ENCODE data around the gene CENPU. TPM values are rescaled to one million over a fixed set of nuclear protein-coding genes. Genes with fewer than 3 reads are reported as not detected.

The CENPU gene
- polyA plus RNA-seq, 1 experiment: 3.0 TPM

- no peak for DNase-seq (ENCODE audit: low read depth)
- ChIA-PET POLR2A (interaction anchor here (0.6 to 0.7 kb wide), 2 partner anchors 68 to 289 kb away, joined by 5 to 6 read pairs; no protein-coding TSS in a partner anchor), CTCF (interaction anchor here (1.0 to 1.1 kb wide), 2 partner anchors 11 to 95 kb away, joined by 3 read pairs; no protein-coding TSS in a partner anchor)
- peak overlapping the region; percentile 51 for H3K4me3 ChIP-seq (ENCODE audit: low read depth, low read length)
- no peaks in the 10 kb centered on the region for H3K27me3 ChIP-seq (ENCODE audit: control insufficient read depth, insufficient read depth, low read length)
- TF ChIP-seq CTCF (IDR thresholded peaks at IDR 0.05; ENCODE audit: insufficient read depth, low read depth, low read length): no peak
- no peaks in the 10 kb centered on the region for H3K36me3 ChIP-seq (ENCODE audit: control insufficient read depth, insufficient read depth, low read length)
Measured at GRCh38 chr4:184649971-184650855, 83.7 kb downstream of the CENPU start.

GRCh38 chr4:184649026-184649970, 84.6 kb downstream of the CENPU start, which contains the start of the genes CASP3 and PRIMPOL:
Gene CASP3, minus strand, starts transcription at chr4:184649447. Its CDS starts 10,994 bp downstream, at chr4:184638453.
Gene PRIMPOL, plus strand, starts transcription at chr4:184649738. Its CDS starts 7,403 bp downstream, at chr4:184657141.
- Histone ChIP-seq H3K4me3 (ENCODE audit: low read depth, low read length) (peak within 1 kb of the TSS; percentile 76), H3K27me3 (ENCODE audit: control insufficient read depth, insufficient read depth, low read length) (no peaks in the 10 kb centered on the region), H3K36me3 (ENCODE audit: control insufficient read depth, insufficient read depth, low read length) (no peaks in the 10 kb centered on the region)
- CTCF ChIA-PET: interaction anchor here (1.0 to 1.1 kb wide), 2 partner anchors 10 to 96 kb away, joined by 3 read pairs; no protein-coding TSS in a partner anchor
- TF ChIP-seq CTCF (IDR thresholded peaks at IDR 0.05; ENCODE audit: insufficient read depth, low read depth, low read length): peak; percentile 32; the same call in 1 of the 2 replicates
- POLR2A ChIA-PET: interaction anchor here (0.6 to 0.7 kb wide), 2 partner anchors 69 to 288 kb away, joined by 5 to 6 read pairs; no protein-coding TSS in a partner anchor
- peak; percentile 70 for DNase-seq (ENCODE audit: low read depth)

GRCh38 chr4:184648313-184649025, 85.4 kb downstream of the CENPU start:
- no peaks in the 10 kb centered on the region for H3K36me3 ChIP-seq (ENCODE audit: control insufficient read depth, insufficient read depth, low read length)
- no peak for DNase-seq (ENCODE audit: low read depth)
- peak overlapping the region; percentile 76 for H3K4me3 ChIP-seq (ENCODE audit: low read depth, low read length)
- H3K27me3 ChIP-seq (ENCODE audit: control insufficient read depth, insufficient read depth, low read length): no peaks in the 10 kb centered on the region
- POLR2A ChIA-PET: no interaction called here
- CTCF ChIA-PET: no interaction called here
- no peak for TF ChIP-seq CTCF (IDR thresholded peaks at IDR 0.05; ENCODE audit: insufficient read depth, low read depth, low read length)

- POLR2A ChIA-PET: no interaction called here
- H3K4me3 ChIP-seq (ENCODE audit: low read depth, low read length): peak overlapping the region; percentile 76
- DNase-seq (ENCODE audit: low read depth): no peak
Measured at GRCh38 chr4:184648054-184648312, 85.9 kb downstream of the CENPU start.

More at GRCh38 chr4:184648054-184648312, 85.9 kb downstream of the CENPU start:
- no peaks in the 10 kb centered on the region for H3K27me3 ChIP-seq (ENCODE audit: control insufficient read depth, insufficient read depth, low read length)
- TF ChIP-seq CTCF (IDR thresholded peaks at IDR 0.05; ENCODE audit: insufficient read depth, low read depth, low read length): no peak
- no peaks in the 10 kb centered on the region for H3K36me3 ChIP-seq (ENCODE audit: control insufficient read depth, insufficient read depth, low read length)
- CTCF ChIA-PET: interaction anchor here (0.6 to 1.2 kb wide), 2 partner anchors 86 to 475 kb away, joined by 3 read pairs; partner anchors contain the start of gene CENPU

Measured in BJ (cell line).